ENCODE data around the gene BRINP3.

BRINP3 gene

DNA sequence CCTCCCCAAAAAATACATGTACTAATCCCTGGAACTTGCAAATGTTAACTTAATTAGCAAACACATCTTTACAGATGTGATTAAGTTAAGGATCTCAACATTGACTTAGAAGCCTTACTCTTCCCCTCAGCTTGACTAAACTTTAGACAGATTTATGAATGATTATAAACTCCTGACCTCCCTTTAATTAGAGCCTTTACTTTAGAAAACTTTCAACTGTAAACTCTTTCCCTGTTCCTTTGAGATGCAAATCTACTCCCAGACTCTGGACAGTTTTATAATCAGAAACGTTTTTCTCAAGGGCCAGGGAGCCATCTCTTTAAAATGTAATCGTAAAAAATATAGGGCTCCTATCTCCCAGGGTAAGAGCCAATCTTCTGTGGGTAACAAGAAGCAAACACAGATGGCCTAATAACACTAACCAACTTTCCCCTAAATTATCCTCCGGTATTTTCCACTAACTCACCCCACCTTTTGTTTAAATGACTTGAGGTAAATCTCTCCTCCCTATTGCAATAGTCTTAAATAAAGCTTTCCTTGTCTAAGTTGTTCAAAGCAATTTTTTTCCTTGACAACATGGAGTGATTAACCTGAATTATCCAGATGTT lies 284.1 kb downstream of the BRINP3 start:
- no peak for TF ChIP-seq ZBTB7A (IDR thresholded peaks at IDR 0.05; ENCODE audit: low read depth)

DNA sequence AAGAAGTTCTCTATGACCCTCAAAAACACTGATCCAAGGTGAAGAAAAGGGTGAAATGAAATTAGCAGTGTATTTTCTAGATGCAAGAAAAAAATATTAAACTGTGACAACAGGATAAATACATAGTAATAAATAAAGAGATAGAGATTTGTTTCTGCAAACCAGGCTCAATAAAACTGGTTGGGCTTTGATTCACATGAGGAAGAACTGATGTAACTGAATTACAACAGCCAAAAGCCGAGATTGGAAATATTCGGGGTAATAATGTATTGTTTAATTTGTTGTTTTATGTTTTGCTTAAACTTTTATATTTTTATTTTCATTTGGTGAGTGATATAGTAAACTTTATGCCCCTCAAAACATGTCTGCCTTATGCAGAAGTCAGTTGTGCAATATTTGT lies 285.0 kb downstream of the BRINP3 start:
- TF ChIP-seq, protein P1, sequence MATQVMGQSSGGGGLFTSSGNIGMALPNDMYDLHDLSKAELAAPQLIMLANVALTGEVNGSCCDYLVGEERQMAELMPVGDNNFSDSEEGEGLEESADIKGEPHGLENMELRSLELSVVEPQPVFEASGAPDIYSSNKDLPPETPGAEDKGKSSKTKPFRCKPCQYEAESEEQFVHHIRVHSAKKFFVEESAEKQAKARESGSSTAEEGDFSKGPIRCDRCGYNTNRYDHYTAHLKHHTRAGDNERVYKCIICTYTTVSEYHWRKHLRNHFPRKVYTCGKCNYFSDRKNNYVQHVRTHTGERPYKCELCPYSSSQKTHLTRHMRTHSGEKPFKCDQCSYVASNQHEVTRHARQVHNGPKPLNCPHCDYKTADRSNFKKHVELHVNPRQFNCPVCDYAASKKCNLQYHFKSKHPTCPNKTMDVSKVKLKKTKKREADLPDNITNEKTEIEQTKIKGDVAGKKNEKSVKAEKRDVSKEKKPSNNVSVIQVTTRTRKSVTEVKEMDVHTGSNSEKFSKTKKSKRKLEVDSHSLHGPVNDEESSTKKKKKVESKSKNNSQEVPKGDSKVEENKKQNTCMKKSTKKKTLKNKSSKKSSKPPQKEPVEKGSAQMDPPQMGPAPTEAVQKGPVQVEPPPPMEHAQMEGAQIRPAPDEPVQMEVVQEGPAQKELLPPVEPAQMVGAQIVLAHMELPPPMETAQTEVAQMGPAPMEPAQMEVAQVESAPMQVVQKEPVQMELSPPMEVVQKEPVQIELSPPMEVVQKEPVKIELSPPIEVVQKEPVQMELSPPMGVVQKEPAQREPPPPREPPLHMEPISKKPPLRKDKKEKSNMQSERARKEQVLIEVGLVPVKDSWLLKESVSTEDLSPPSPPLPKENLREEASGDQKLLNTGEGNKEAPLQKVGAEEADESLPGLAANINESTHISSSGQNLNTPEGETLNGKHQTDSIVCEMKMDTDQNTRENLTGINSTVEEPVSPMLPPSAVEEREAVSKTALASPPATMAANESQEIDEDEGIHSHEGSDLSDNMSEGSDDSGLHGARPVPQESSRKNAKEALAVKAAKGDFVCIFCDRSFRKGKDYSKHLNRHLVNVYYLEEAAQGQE (IDR thresholded peaks at IDR 0.05; ENCODE audit: low read depth) = no peak
- TF ChIP-seq CREB1 (IDR thresholded peaks at IDR 0.05; ENCODE audit: low read depth) (no peak), RAD21 (IDR thresholded peaks at IDR 0.05; ENCODE audit: low read depth) (no peak), TCF12 (IDR thresholded peaks at IDR 0.05; ENCODE audit: low read depth) (no peak), EGR1 (IDR thresholded peaks at IDR 0.05) (no peak), ZBTB7A (IDR thresholded peaks at IDR 0.05; ENCODE audit: low read depth) (no peak), TEAD4 (IDR thresholded peaks at IDR 0.05) (no peak), NFIC (IDR thresholded peaks at IDR 0.05) (no peak), EP300 (IDR thresholded peaks at IDR 0.05; ENCODE audit: borderline replicate concordance) (no peak), TAF1 (IDR thresholded peaks at IDR 0.05; ENCODE audit: low read depth) (no peak), CEBPB (IDR thresholded peaks at IDR 0.05) (no peak), FOXM1 (IDR thresholded peaks at IDR 0.05; ENCODE audit: borderline replicate concordance, low read depth) (no peak), YY1 (IDR thresholded peaks at IDR 0.05; ENCODE audit: low read depth) (no peak)
- TF ChIP-seq, protein P2, sequence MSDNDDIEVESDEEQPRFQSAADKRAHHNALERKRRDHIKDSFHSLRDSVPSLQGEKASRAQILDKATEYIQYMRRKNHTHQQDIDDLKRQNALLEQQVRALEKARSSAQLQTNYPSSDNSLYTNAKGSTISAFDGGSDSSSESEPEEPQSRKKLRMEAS (IDR thresholded peaks at IDR 0.05) = no peak
- TF ChIP-seq, protein P3, sequence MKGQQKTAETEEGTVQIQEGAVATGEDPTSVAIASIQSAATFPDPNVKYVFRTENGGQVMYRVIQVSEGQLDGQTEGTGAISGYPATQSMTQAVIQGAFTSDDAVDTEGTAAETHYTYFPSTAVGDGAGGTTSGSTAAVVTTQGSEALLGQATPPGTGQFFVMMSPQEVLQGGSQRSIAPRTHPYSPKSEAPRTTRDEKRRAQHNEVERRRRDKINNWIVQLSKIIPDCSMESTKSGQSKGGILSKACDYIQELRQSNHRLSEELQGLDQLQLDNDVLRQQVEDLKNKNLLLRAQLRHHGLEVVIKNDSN (IDR thresholded peaks at IDR 0.05) = no peak

DNA sequence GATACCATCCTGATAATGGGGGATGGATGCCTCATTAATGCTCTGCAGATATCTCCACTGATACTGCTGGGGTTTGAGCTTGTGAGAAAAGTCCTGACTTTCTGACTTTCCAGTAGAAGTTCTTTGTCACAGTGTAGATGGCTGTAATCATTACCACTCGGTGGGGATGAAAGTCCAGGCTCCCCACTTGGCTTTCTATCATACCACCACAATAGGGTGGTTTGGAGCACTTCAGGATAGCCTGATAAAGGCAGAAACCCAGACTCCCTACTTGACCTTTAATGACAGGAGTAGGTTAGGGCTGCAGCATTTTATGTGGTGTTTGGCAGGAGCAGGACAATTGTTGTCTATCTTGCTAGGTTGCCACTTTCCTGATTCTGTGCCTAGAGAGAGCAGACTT lies 294.1 kb downstream of the BRINP3 start:
- TF ChIP-seq EGR1 (IDR thresholded peaks at IDR 0.05) (no peak), ZBTB7A (IDR thresholded peaks at IDR 0.05; ENCODE audit: low read depth) (no peak), TCF12 (IDR thresholded peaks at IDR 0.05; ENCODE audit: low read depth) (no peak), EP300 (IDR thresholded peaks at IDR 0.05; ENCODE audit: borderline replicate concordance) (no peak)
- TF ChIP-seq, protein P2 (IDR thresholded peaks at IDR 0.05) = no peak

DNA sequence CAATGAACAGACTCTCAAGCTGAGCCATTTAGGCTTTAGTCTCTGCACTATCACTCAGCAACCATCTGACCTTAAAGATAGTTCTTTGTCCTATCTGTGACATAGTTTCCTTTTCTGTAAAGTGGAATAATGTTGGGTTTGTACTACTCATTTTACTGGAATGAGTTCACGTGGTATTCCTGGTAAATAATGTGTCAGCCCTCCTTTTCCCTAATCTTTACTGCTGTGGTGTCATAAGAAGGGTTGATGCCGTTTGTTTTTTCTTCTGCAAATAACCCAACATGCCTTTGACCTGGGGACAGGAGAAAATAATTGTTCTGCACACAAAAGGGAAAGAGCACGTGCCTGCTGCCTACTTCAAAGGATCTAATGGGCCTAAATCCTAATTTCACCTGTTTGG lies 297.8 kb downstream of the BRINP3 start:
- TF ChIP-seq FOXM1 (IDR thresholded peaks at IDR 0.05; ENCODE audit: borderline replicate concordance, low read depth) (no peak), TEAD4 (IDR thresholded peaks at IDR 0.05) (no peak), EP300 (IDR thresholded peaks at IDR 0.05; ENCODE audit: borderline replicate concordance) (no peak), NFIC (IDR thresholded peaks at IDR 0.05) (no peak), YY1 (IDR thresholded peaks at IDR 0.05; ENCODE audit: low read depth) (no peak), ZBTB7A (IDR thresholded peaks at IDR 0.05; ENCODE audit: low read depth) (no peak), RAD21 (IDR thresholded peaks at IDR 0.05; ENCODE audit: low read depth) (no peak), EGR1 (IDR thresholded peaks at IDR 0.05) (no peak), CEBPB (IDR thresholded peaks at IDR 0.05) (no peak)
- TF ChIP-seq, protein P2 (IDR thresholded peaks at IDR 0.05) = no peak
- TF ChIP-seq, protein P3 (IDR thresholded peaks at IDR 0.05) = no peak
- TF ChIP-seq, protein P1 (IDR thresholded peaks at IDR 0.05; ENCODE audit: low read depth) = no peak

DNA sequence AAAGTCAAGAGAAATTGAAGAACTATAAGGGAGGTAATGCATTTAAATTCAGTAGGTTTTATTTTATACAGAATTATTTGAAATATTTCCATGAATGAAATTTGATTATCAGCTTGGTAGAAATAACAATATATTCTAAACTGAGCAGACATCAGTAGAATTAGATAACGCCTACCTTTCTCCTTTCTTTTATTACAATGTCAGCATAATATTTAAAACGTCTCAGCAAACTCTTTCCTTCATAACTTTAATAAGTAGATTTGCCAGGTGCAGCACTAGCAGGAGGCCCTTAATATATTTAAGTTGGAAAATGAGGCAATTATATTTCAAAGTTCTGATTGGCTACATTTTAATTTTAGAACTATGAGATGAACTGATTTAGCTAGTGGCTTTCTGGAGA lies 298.8 kb downstream of the BRINP3 start:
- TF ChIP-seq, protein P1 (IDR thresholded peaks at IDR 0.05; ENCODE audit: low read depth) = no peak
- TF ChIP-seq ZBTB7A (IDR thresholded peaks at IDR 0.05; ENCODE audit: low read depth) (no peak), YY1 (IDR thresholded peaks at IDR 0.05; ENCODE audit: low read depth) (no peak), TAF1 (IDR thresholded peaks at IDR 0.05; ENCODE audit: low read depth) (no peak), TEAD4 (IDR thresholded peaks at IDR 0.05) (no peak), EGR1 (IDR thresholded peaks at IDR 0.05) (no peak), NFIC (IDR thresholded peaks at IDR 0.05) (no peak), TCF12 (IDR thresholded peaks at IDR 0.05; ENCODE audit: low read depth) (no peak), RAD21 (IDR thresholded peaks at IDR 0.05; ENCODE audit: low read depth) (no peak), CEBPB (IDR thresholded peaks at IDR 0.05) (no peak), CREB1 (IDR thresholded peaks at IDR 0.05; ENCODE audit: low read depth) (no peak), FOXM1 (IDR thresholded peaks at IDR 0.05; ENCODE audit: borderline replicate concordance, low read depth) (no peak), EP300 (IDR thresholded peaks at IDR 0.05; ENCODE audit: borderline replicate concordance) (no peak)
- TF ChIP-seq, protein P3 (IDR thresholded peaks at IDR 0.05) = no peak
- TF ChIP-seq, protein P2 (IDR thresholded peaks at IDR 0.05) = no peak

All from Ishikawa (cell line).